PC-9 (cell line): ENCODE results near the gene DSCAM. TPM values are rescaled to one million over a fixed set of nuclear protein-coding genes. Genes with fewer than 3 reads are reported as not detected.

ENCODE experiments used
- BruUV-seq: library from RNA; stranded (reverse); fragments of 400-500 nt; replicated peaks from 2 replicates; lab custom pipeline; 2021; lab: Mats Ljungman, UMichigan
- CTCF ChIA-PET: fragments of 300-600 bp; sonication (Branson Sonifier 250); formaldehyde crosslinking; loops from one replicate; lab custom pipeline; 2022; ENCODE audit warnings: antibody characterized with exemption; lab: Charles Lee
- POLR2A ChIA-PET: fragments of 300-600 bp; sonication (Branson Sonifier 250); formaldehyde crosslinking; loops from one replicate; lab custom pipeline; 2022; ENCODE audit warnings: antibody characterized with exemption; ENCODE audit not compliant: unreplicated experiment; lab: Charles Lee
- DNase-seq, 2 experiments: peaks; one replicate each; pipeline versions ENCODE4 v3.0.0 to v3.0.0-alpha.2; 2015 to 2022; ENCODE audit warnings: mixed read lengths in 1 of 2
- H2AFZ ChIP-seq: fragments of 200-600 bp; sonication (generic); 2 replicates; pipeline ENCODE4 v1.8.1; 2017; ENCODE audit warnings: antibody characterized with exemption
- H3F3A ChIP-seq: fragments of 200-600 bp; sonication (generic); 2 replicates; pipeline ENCODE4 v1.8.1; 2017; ENCODE audit warnings: antibody characterized with exemption, mild to moderate bottlenecking, low read depth; ENCODE audit not compliant: insufficient read depth
- H3K27ac ChIP-seq: fragments of 200-600 bp; sonication (generic); 2 replicates; pipeline ENCODE4 v1.6.1; 2016; ENCODE audit warnings: mixed run types
- H3K27me3 ChIP-seq: fragments of 200-600 bp; sonication (generic); 2 replicates; pipeline ENCODE4 v1.6.1; 2016; ENCODE audit warnings: low read depth, mixed run types; ENCODE audit not compliant: insufficient read depth
- H3K36me3 ChIP-seq: fragments of 200-600 bp; sonication (generic); 2 replicates; pipeline ENCODE4 v1.6.1; 2016; ENCODE audit warnings: low read depth, mixed run types
- H3K4me1 ChIP-seq: fragments of 200-600 bp; sonication (generic); replicated peaks from 2 replicates; pipeline ENCODE4 v1.6.1; 2016; ENCODE audit warnings: mixed run types; ENCODE audit not compliant: insufficient read depth
- H3K4me2 ChIP-seq: fragments of 200-600 bp; sonication (generic); 2 replicates; pipeline ENCODE4 v1.6.1; 2017; ENCODE audit warnings: mixed run types
- H3K4me3 ChIP-seq: fragments of 200-600 bp; sonication (generic); 2 replicates; pipeline ENCODE4 v1.6.1; 2016; ENCODE audit warnings: mixed run types
- H3K79me2 ChIP-seq: fragments of 200-600 bp; sonication (generic); 2 replicates; pipeline ENCODE4 v1.6.1; 2017; ENCODE audit warnings: low read depth, mixed run types
- H3K9me2 ChIP-seq: fragments of 200-600 bp; sonication (generic); 2 replicates; pipeline ENCODE4 v1.8.1; 2017; ENCODE audit warnings: mild to moderate bottlenecking; ENCODE audit not compliant: insufficient read depth
- H3K9me3 ChIP-seq: fragments of 200-600 bp; sonication (generic); 2 replicates; pipeline ENCODE4 v1.8.1; 2016; ENCODE audit warnings: low read depth; ENCODE audit not compliant: insufficient read depth
- H4K20me1 ChIP-seq: fragments of 200-600 bp; sonication (generic); 2 replicates; pipeline ENCODE4 v1.8.1; 2017; ENCODE audit not compliant: insufficient read depth
- EZH2 ChIP-seq: fragments of 200-600 bp; sonication (generic); IDR thresholded peaks from 2 replicates; pipeline ENCODE4 v1.8.0; 2017; ENCODE audit warnings: antibody characterized with exemption, low read depth
- intact Hi-C: fragments of 100-400 bp; cut with micrococcal nuclease; formaldehyde crosslinking; loops from one replicate; pipeline ENCODE4 v1.10.0; 2022; ENCODE audit not compliant: unreplicated experiment
- total RNA-seq: library from RNA; stranded (reverse); gene quantifications from 2 replicates; pipeline ENCODE4 v1.2.3, GENCODE V29; 2021
- TF ChIP-seq, protein P1 (sequence below): fragments of 200-600 bp; sonication (generic); conservative IDR thresholded peaks from 2 replicates; pipeline ENCODE4 v1.6.1; 2017; ENCODE audit warnings: mixed run types, antibody characterized with exemption, mild to moderate bottlenecking, moderate library complexity

Gene DSCAM
- total RNA-seq, 1 experiment from 2014 or later = not detected

GRCh38 chr21:40335704-40336103, 511.3 kb downstream of the DSCAM start:
- no peaks in the 10 kb centered on the region for H4K20me1 ChIP-seq
- TF ChIP-seq, protein P1, sequence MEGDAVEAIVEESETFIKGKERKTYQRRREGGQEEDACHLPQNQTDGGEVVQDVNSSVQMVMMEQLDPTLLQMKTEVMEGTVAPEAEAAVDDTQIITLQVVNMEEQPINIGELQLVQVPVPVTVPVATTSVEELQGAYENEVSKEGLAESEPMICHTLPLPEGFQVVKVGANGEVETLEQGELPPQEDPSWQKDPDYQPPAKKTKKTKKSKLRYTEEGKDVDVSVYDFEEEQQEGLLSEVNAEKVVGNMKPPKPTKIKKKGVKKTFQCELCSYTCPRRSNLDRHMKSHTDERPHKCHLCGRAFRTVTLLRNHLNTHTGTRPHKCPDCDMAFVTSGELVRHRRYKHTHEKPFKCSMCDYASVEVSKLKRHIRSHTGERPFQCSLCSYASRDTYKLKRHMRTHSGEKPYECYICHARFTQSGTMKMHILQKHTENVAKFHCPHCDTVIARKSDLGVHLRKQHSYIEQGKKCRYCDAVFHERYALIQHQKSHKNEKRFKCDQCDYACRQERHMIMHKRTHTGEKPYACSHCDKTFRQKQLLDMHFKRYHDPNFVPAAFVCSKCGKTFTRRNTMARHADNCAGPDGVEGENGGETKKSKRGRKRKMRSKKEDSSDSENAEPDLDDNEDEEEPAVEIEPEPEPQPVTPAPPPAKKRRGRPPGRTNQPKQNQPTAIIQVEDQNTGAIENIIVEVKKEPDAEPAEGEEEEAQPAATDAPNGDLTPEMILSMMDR = no peak
- no peak for TF ChIP-seq EZH2
- no peaks in the 10 kb centered on the region for H3K9me2 ChIP-seq
- H2AFZ ChIP-seq = no peak overlapping the region
- H3K4me1 ChIP-seq = no peaks in the 10 kb centered on the region
- ChIA-PET POLR2A (no interaction called here), CTCF (no interaction called here)
- H3F3A ChIP-seq = no peaks in the 10 kb centered on the region
- no peak overlapping the region for H3K4me3 ChIP-seq
- DNase-seq = no peak
- no peaks in the 10 kb centered on the region for H3K79me2 ChIP-seq
- intact Hi-C loops = no loop called here
- H3K27ac ChIP-seq = no peak overlapping the region
- H3K27me3 ChIP-seq = peaks cover 10% of the 10 kb centered on the region; the same call in 1 of the 2 replicates
- no peaks in the 10 kb centered on the region for H3K9me3 ChIP-seq
- no peak overlapping the region for H3K4me2 ChIP-seq
- H3K36me3 ChIP-seq = no peaks in the 10 kb centered on the region
- BruUV-seq = no TSS peak

GRCh38 chr21:40334159-40334558, 512.8 kb downstream of the DSCAM start:
- Histone ChIP-seq H3K4me2 (no peak overlapping the region), H3K79me2 (no peaks in the 10 kb centered on the region), H3K4me3 (no peak overlapping the region), H3K4me1 (no peaks in the 10 kb centered on the region), H3K27ac (no peak overlapping the region), H3K36me3 (no peaks in the 10 kb centered on the region), H4K20me1 (no peaks in the 10 kb centered on the region), H2AFZ (no peak overlapping the region), H3F3A (no peaks in the 10 kb centered on the region), H3K9me2 (no peaks in the 10 kb centered on the region), H3K9me3 (no peaks in the 10 kb centered on the region), H3K27me3 (peaks cover 7% of the 10 kb centered on the region; the same call in 1 of the 2 replicates)
- ChIA-PET CTCF (no interaction called here), POLR2A (no interaction called here)
- intact Hi-C loops = no loop called here
- DNase-seq = no peak
- TF ChIP-seq, protein P1 = no peak
- no peak for TF ChIP-seq EZH2
- no TSS peak for BruUV-seq

DNA sequence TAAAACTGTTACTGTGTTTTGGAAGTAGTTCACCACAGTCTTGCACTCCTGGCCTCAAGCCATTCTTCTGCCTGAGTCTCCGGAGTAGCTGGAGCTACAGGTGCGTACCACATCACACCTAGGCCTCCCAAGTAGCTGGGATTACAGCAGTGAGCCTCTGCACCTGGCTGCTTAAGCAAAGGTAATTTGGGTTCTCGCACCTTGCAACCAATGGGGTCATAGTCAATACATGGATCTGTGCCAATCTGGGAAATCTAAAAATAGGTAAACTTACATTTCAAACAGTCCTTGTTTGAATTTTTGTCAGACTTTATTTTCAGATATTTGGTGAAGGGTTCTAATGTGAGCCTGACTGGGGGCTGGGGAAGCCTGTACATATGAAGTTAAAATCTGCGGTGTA, 513.2 kb downstream of the DSCAM start:
- Histone ChIP-seq H3K9me2 (no peaks in the 10 kb centered on the region), H3K9me3 (no peaks in the 10 kb centered on the region), H3K27ac (no peak overlapping the region), H3K79me2 (no peaks in the 10 kb centered on the region), H3K27me3 (0 out of 2 replicates have a peak, but pooled peaks cover 3% of the 10 kb centered on the region), H2AFZ (no peak overlapping the region), H3K36me3 (no peaks in the 10 kb centered on the region), H3K4me3 (no peak overlapping the region), H3K4me2 (no peak overlapping the region), H4K20me1 (no peaks in the 10 kb centered on the region), H3K4me1 (no peaks in the 10 kb centered on the region), H3F3A (no peaks in the 10 kb centered on the region)
- DNase-seq = no peak
- ChIA-PET POLR2A (no interaction called here), CTCF (no interaction called here)
- intact Hi-C loops = no loop called here
- BruUV-seq = no TSS peak
- TF ChIP-seq, protein P1 = no peak
- no peak for TF ChIP-seq EZH2
